ENCODE results near the gene CACNA1S. TPM values are rescaled to one million over a fixed set of nuclear protein-coding genes. Genes with fewer than 3 reads are reported as not detected.

Gene CACNA1S
- total and polyA plus RNA-seq, 7 donors = 0.01 TPM; not detected in 6

- TF ChIP-seq EP300 (IDR thresholded peaks at IDR 0.05) (no peak), POLR2A (IDR thresholded peaks at IDR 0.05) (no peak), CTCF (IDR thresholded peaks at IDR 0.05) (no peak), POLR2AphosphoS5 (IDR thresholded peaks at IDR 0.05) (no peak)
- 86 to 94% methylated on average over 2 of the region's 2 CpGs for WGBS, 2 donors
- DNase-seq = no peak
- Histone ChIP-seq H3K4me1 (peaks cover 0 to 45% (median 32%) of the 10 kb centered on the region in 4 donors), H3K36me3 (no peaks in the 10 kb centered on the region), H3K27me3 (no peaks in the 10 kb centered on the region), H3K27ac (no peak overlapping the region), H3K9me3 (no peaks in the 10 kb centered on the region), H3K4me3 (no peak overlapping the region)
- intact Hi-C loops (cut with DNase I) = no loop called here
These were observed 60.8 kb downstream of the CACNA1S start for GRCh38 chr1:201051399-201051798.

GRCh38 chr1:201050515-201051277 is 61.5 kb downstream of the CACNA1S start:
- no peaks in the 10 kb centered on the region for H3K27me3 ChIP-seq
- H3K27ac ChIP-seq = no peak overlapping the region

GRCh38 chr1:201049248-201049831 is 62.9 kb downstream of the CACNA1S start:
- H3K27me3 ChIP-seq = no peaks in the 10 kb centered on the region
- H3K27ac ChIP-seq = no peak overlapping the region
- DNase-seq = no peak
- intact Hi-C loops (cut with DNase I) = no loop called here
- H3K4me3 ChIP-seq = no peak overlapping the region
- peaks cover 0 to 26% (median 13%) of the 10 kb centered on the region in 4 donors for H3K4me1 ChIP-seq
- TF ChIP-seq POLR2A (IDR thresholded peaks at IDR 0.05) (no peak), POLR2AphosphoS5 (IDR thresholded peaks at IDR 0.05) (no peak), CTCF (IDR thresholded peaks at IDR 0.05) (no peak), EP300 (IDR thresholded peaks at IDR 0.05) (no peak)
- 73 to 91% methylated on average over 5 of the region's 5 CpGs for WGBS, 2 donors
- no peaks in the 10 kb centered on the region for H3K36me3 ChIP-seq
- H3K9me3 ChIP-seq = no peaks in the 10 kb centered on the region

More at GRCh38 chr1:201050515-201051277, 61.5 kb downstream of the CACNA1S start:
- H3K9me3 ChIP-seq = no peaks in the 10 kb centered on the region
- TF ChIP-seq EP300 (IDR thresholded peaks at IDR 0.05) (no peak), POLR2A (IDR thresholded peaks at IDR 0.05) (no peak), POLR2AphosphoS5 (IDR thresholded peaks at IDR 0.05) (no peak), CTCF (IDR thresholded peaks at IDR 0.05) (no peak)
- DNase-seq = no peak
- no peaks in the 10 kb centered on the region for H3K36me3 ChIP-seq
- intact Hi-C loops (cut with DNase I) = no loop called here
- WGBS, 2 donors = 74 to 82% methylated on average over 5 of the region's 5 CpGs
- peaks cover 0 to 39% (median 26%) of the 10 kb centered on the region in 4 donors for H3K4me1 ChIP-seq
- no peak overlapping the region for H3K4me3 ChIP-seq

GRCh38 chr1:201048521-201048920 is 63.7 kb downstream of the CACNA1S start:
- intact Hi-C loops (cut with DNase I) = no loop called here

More at GRCh38 chr1:201048521-201048920, 63.7 kb downstream of the CACNA1S start:
- no peak for DNase-seq
- Histone ChIP-seq H3K27ac (no peak overlapping the region), H3K27me3 (no peaks in the 10 kb centered on the region), H3K4me3 (no peak overlapping the region), H3K4me1 (peaks cover 0 to 20% (median 9%) of the 10 kb centered on the region in 4 donors), H3K9me3 (no peaks in the 10 kb centered on the region), H3K36me3 (no peaks in the 10 kb centered on the region)
- TF ChIP-seq CTCF (IDR thresholded peaks at IDR 0.05) = no peak
- TF ChIP-seq POLR2A (IDR thresholded peaks at IDR 0.05) = no peak
- no peak for TF ChIP-seq POLR2AphosphoS5 (IDR thresholded peaks at IDR 0.05)
- TF ChIP-seq EP300 (IDR thresholded peaks at IDR 0.05) = no peak
- 86 to 89% methylated on average over 13 of the region's 13 CpGs for WGBS, 2 donors

Data from sigmoid colon (tissue), 7 donors.